SK-N-SH (cell line): Measurements from ENCODE around the gene PRRT2. TPM values are rescaled to one million over a fixed set of nuclear protein-coding genes. Genes with fewer than 3 reads are reported as not detected.

Experiments used
- CTCF ChIA-PET: fragments of 300-600, 350-600 bp; formaldehyde crosslinking; extraction: SDS; loops from one replicate; lab custom pipeline; 2021; lab: Yijun Ruan, JAX
- POLR2A ChIA-PET: fragments of 350-600 bp; sonication (Branson Sonifier 250); formaldehyde crosslinking; extraction: SDS; loops from one replicate; lab custom pipeline; 2020; ENCODE audit warnings: antibody characterized with exemption, inconsistent platforms; lab: Yijun Ruan, JAX
- DNase-seq: peaks from one replicate; pipeline ENCODE4 v3.0.0; 2012
- H2AFZ ChIP-seq: fragments of 200-600 bp; sonication (generic); 2 replicates; pipeline ENCODE4 v1.8.1; 2016; ENCODE audit warnings: antibody characterized with exemption, mild to moderate bottlenecking, low read depth
- H3F3A ChIP-seq: fragments of 200-600 bp; sonication (generic); replicated peaks from 2 replicates; pipeline ENCODE3; 2016; ENCODE audit warnings: antibody characterized with exemption, mild to moderate bottlenecking; ENCODE audit not compliant: insufficient read depth
- H3K27ac ChIP-seq, 2 experiments: fragments of 200-500 bp in 1 of 2; fragments of 200-600 bp in 1 of 2; sonication (Bioruptor generic) in 1 of 2; sonication (generic), shearing (Covaris generic) in 1 of 2; 2 replicates each; pipeline versions ENCODE4 v1.5.1 to v1.6.1; 2014 to 2016; ENCODE audit warnings: low read depth in 2 of 2, inconsistent platforms in 1 of 2, low read length in 1 of 2, mild to moderate bottlenecking in 1 of 2, mixed read lengths in 1 of 2
- H3K27me3 ChIP-seq: fragments of 200-600 bp; sonication (generic), shearing (Covaris generic); 2 replicates; pipeline ENCODE4 v1.6.1; 2016; ENCODE audit warnings: mixed run types; ENCODE audit not compliant: insufficient read depth
- H3K36me3 ChIP-seq, 2 experiments: fragments of 200-500 bp in 1 of 2; fragments of 200-600 bp in 1 of 2; sonication (Bioruptor generic) in 1 of 2; sonication (generic) in 1 of 2; replicated peaks in 1 of 2; 2 replicates each; pipeline versions ENCODE3 to v1.5.1; 2014 to 2016; ENCODE audit warnings: low read length in 1 of 2, mild to moderate bottlenecking in 1 of 2; ENCODE audit not compliant: insufficient read depth in 2 of 2, control insufficient read depth in 1 of 2
- H3K4me1 ChIP-seq, 2 experiments: fragments of 200-500 bp in 1 of 2; fragments of 200-600 bp in 1 of 2; sonication (Bioruptor generic) in 1 of 2; sonication (generic), shearing (Covaris generic) in 1 of 2; 2 replicates each; pipeline versions ENCODE4 v1.5.1 to v1.6.1; 2014 to 2016; ENCODE audit warnings: low read depth in 1 of 2, low read length in 1 of 2, mixed run types in 1 of 2; ENCODE audit not compliant: insufficient read depth in 2 of 2, control insufficient read depth in 1 of 2
- H3K4me2 ChIP-seq: fragments of 200-600 bp; sonication (generic), shearing (Covaris generic); 2 replicates; pipeline ENCODE4 v1.6.1; 2017; ENCODE audit warnings: mixed run types
- H3K4me3 ChIP-seq, 2 experiments: fragments of 200-500 bp in 1 of 2; fragments of 200-600 bp in 1 of 2; sonication (Bioruptor generic) in 1 of 2; sonication (generic), shearing (Covaris generic) in 1 of 2; 2 replicates each; pipeline versions ENCODE4 v1.5.1 to v1.8.1; 2014 to 2016; ENCODE audit warnings: low read depth in 2 of 2, inconsistent platforms in 1 of 2, low read length in 1 of 2, mild to moderate bottlenecking in 1 of 2, mixed read lengths in 1 of 2, moderate library complexity in 1 of 2
- H3K79me2 ChIP-seq: fragments of 200-600 bp; sonication (generic); 2 replicates; pipeline ENCODE4 v1.8.1; 2017; ENCODE audit warnings: mild to moderate bottlenecking; ENCODE audit not compliant: insufficient read depth
- H3K9ac ChIP-seq: fragments of 200-600 bp; sonication (generic); 2 replicates; pipeline ENCODE4 v1.6.1; 2017; ENCODE audit warnings: mixed run types
- H3K9me2 ChIP-seq: fragments of 200-600 bp; sonication (generic); 2 replicates; pipeline ENCODE4 v1.6.1; 2017; ENCODE audit warnings: mixed run types
- H3K9me3 ChIP-seq: fragments of 200-600 bp; sonication (generic); 2 replicates; pipeline ENCODE4 v1.6.1; 2017; ENCODE audit warnings: mixed run types, mild to moderate bottlenecking, moderate library complexity
- H4K20me1 ChIP-seq: fragments of 200-600 bp; sonication (generic); 2 replicates; pipeline ENCODE4 v1.6.1; 2017; ENCODE audit warnings: mild to moderate bottlenecking, mixed run types; ENCODE audit not compliant: insufficient read depth
- CTCF ChIP-seq: fragments of 200-600 bp; sonication (generic); IDR thresholded peaks from 2 replicates; pipeline ENCODE4 v1.6.1; 2017; ENCODE audit warnings: antibody characterized with exemption, mild to moderate bottlenecking, moderate library complexity
- EP300 ChIP-seq, 2 experiments: IDR thresholded peaks; 2 replicates each; pipeline versions ENCODE4 v1.4.0 to v1.6.1; 2012; ENCODE audit warnings: borderline replicate concordance in 1 of 2, low read depth in 1 of 2, low read length in 1 of 2
- FOXJ3 ChIP-seq: sonication (generic); formaldehyde crosslinking; IDR thresholded peaks from 2 replicates; pipeline ENCODE4 v1.5.1; 2020; ENCODE audit warnings: mild to moderate bottlenecking, missing genetic modification reagents
- FOXM1 ChIP-seq: IDR thresholded peaks from 2 replicates; pipeline ENCODE4 v1.4.0; 2012; ENCODE audit warnings: low read depth, mild to moderate bottlenecking
- GATA2 ChIP-seq: sonication (generic); formaldehyde crosslinking; IDR thresholded peaks from 2 replicates; pipeline ENCODE4 v1.5.0; 2020; ENCODE audit warnings: mild to moderate bottlenecking, missing genetic modification reagents
- IRF3 ChIP-seq: fragments of 150-350 bp; IDR thresholded peaks from 2 replicates; pipeline ENCODE4 v1.6.1; 2016; ENCODE audit warnings: mild to moderate bottlenecking, low read depth, low read length
- JUND ChIP-seq: IDR thresholded peaks from 2 replicates; pipeline ENCODE4 v1.4.0; 2012
- MXI1 ChIP-seq: IDR thresholded peaks from 2 replicates; pipeline ENCODE4 v1.6.1; 2012; ENCODE audit warnings: mild to moderate bottlenecking, low read depth, low read length, improper control_type of control experiment
- RXRA ChIP-seq: IDR thresholded peaks from 2 replicates; pipeline ENCODE4 v1.4.0; 2012; ENCODE audit warnings: low read depth, mild to moderate bottlenecking, borderline replicate concordance
- SIN3A ChIP-seq: IDR thresholded peaks from 2 replicates; pipeline ENCODE4 v1.6.1; 2012; ENCODE audit warnings: low read depth, mild to moderate bottlenecking, low read length, moderate library complexity, borderline replicate concordance
- SMC3 ChIP-seq: IDR thresholded peaks from 2 replicates; pipeline ENCODE4 v1.6.1; 2012; ENCODE audit warnings: low read depth, low read length, improper control_type of control experiment
- TAF1 ChIP-seq: IDR thresholded peaks from 2 replicates; pipeline ENCODE4 v1.6.1; 2012; ENCODE audit warnings: low read depth, mild to moderate bottlenecking, low read length, moderate library complexity, borderline replicate concordance
- TCF12 ChIP-seq: IDR thresholded peaks from 2 replicates; pipeline ENCODE4 v1.4.0; 2012
- TEAD4 ChIP-seq: IDR thresholded peaks from 2 replicates; pipeline ENCODE4 v1.4.0; 2012; ENCODE audit warnings: mild to moderate bottlenecking, borderline replicate concordance; ENCODE audit not compliant: insufficient read depth
- USF2 ChIP-seq: fragments of 150-350 bp; IDR thresholded peaks from 2 replicates; pipeline ENCODE4 v1.6.1; 2017; ENCODE audit warnings: antibody characterized with exemption, low read length, low read depth, borderline replicate concordance
- WGBS: methylation state at CpG from one replicate; pipeline ENCODE4 v1.1.6; 2017; ENCODE audit warnings: low lambda C conversion rate; 5-methylcytosine and 5-hydroxymethylcytosine counted together
- polyA plus RNA-seq, 3 experiments: library from polyadenylated mRNA; depleted of rRNA; stranded (reverse); fragments of >200 nt; gene quantifications; 2 replicates each; pipeline ENCODE4 v1.2.3, GENCODE V29; 2012

Gene PRRT2
- polyA plus RNA-seq, 1 of the 3 experiments (the other 2 are of a cell fraction) = 28.1 TPM

GRCh38 chr16:29862884-29863668, 51.1 kb downstream of the PRRT2 start, which contains the start of gene CDIPT (continued):
- TF ChIP-seq CTCF (peak; percentile 71), IRF3 (no peak), RXRA (no peak), GATA2 (CRISPR knock-in tag) (no peak), USF2 (no peak), JUND (peak; percentile 46; the same call in 1 of the 2 replicates), FOXJ3 (CRISPR knock-in tag) (no peak), SIN3A (no peak), EP300 (IDR thresholded peaks at IDR 0.05; ENCODE audit: borderline replicate concordance in 1 of 2, low read depth in 1 of 2, low read length in 1 of 2) (0 out of 4 replicates have a peak, but pooled peaks of 1 of the 2 experiments have one; percentile 34)

GRCh38 chr16:29863669-29863984, 51.6 kb downstream of the PRRT2 start:
- no peaks in the 10 kb centered on the region for H3K9me3 ChIP-seq
- DNase-seq = no peak
- peaks cover 5 to 12% of the 10 kb centered on the region in 2 experiments for H3K36me3 ChIP-seq
- TF ChIP-seq USF2 (no peak), MXI1 (no peak), FOXJ3 (CRISPR knock-in tag) (no peak), SMC3 (no peak), FOXM1 (no peak), TEAD4 (no peak), TCF12 (no peak), TAF1 (no peak)
- peaks cover 0 to 17% of the 10 kb centered on the region in 2 experiments; a peak in 1 of 4 replicates for H3K4me1 ChIP-seq
- H3F3A ChIP-seq = no peaks in the 10 kb centered on the region
- no peak overlapping the region; the same call in 1 of the 2 replicates for H3K9ac ChIP-seq
- H3K4me3 ChIP-seq = peak overlapping the region; percentile 15 to 90; a peak in 3 of 4 replicates
- H3K79me2 ChIP-seq = peaks cover 18% of the 10 kb centered on the region
- 38% methylated on average over 14 of the region's 16 CpGs for WGBS
- CTCF ChIA-PET = interaction anchor here (1.0 to 1.6 kb wide), 14 partner anchors 8 to 229 kb away, joined by 3 to 6 read pairs (median 5); partner anchors contain the start of genes KIF22, TAOK2 and TLCD3B
- no peak overlapping the region; a peak in 2 of 4 replicates for H3K27ac ChIP-seq
- H3K9me2 ChIP-seq = no peaks in the 10 kb centered on the region
- H3K4me2 ChIP-seq = no peak overlapping the region
- H4K20me1 ChIP-seq = no peaks in the 10 kb centered on the region
- no peaks in the 10 kb centered on the region for H3K27me3 ChIP-seq
- H2AFZ ChIP-seq = peak overlapping the region; percentile 67; the same call in 1 of the 2 replicates
- POLR2A ChIA-PET = interaction anchor here (1.0 to 1.1 kb wide), 2 partner anchors 15 to 48 kb away, joined by 4 to 7 read pairs; partner anchors contain the start of gene PAGR1
